Omental fat pad (tissue), 4 donors: ENCODE results near the gene IQGAP3. TPM values are rescaled to one million over a fixed set of nuclear protein-coding genes. Genes with fewer than 3 reads are reported as not detected.
A peak's percentile ranks its signal among the peaks of the same experiment; 100 is the strongest.

ENCODE experiments used
- ATAC-seq: fragments of 150-250 bp; one replicate; pipeline ENCODE4 v1.9.1; 2016; ENCODE audit warnings: mild to moderate bottlenecking, moderate library complexity; ENCODE audit not compliant: low FRiP score
- DNase-seq: peaks from one replicate; pipeline ENCODE4 v3.0.0-alpha.2; 2019; ENCODE audit warnings: low spot score
- total RNA-seq, 4 donors: library from RNA; depleted of rRNA; stranded (reverse); fragments of >200 nt; gene quantifications; one replicate each; pipeline ENCODE4 v1.1.0, GENCODE V29; 2016
- TF ChIP-seq, protein P1 (sequence below), 3 donors: fragments of 450-650 bp; IDR thresholded peaks; one replicate each; pipeline ENCODE4 v1.5.1; 2016 to 2017; ENCODE audit warnings: antibody characterized with exemption in 3 of 3, mild to moderate bottlenecking in 3 of 3, moderate library complexity in 2 of 3

Gene IQGAP3
- total RNA-seq, 4 donors from 2014 or later = 0.16 to 4.2 (median 0.23) TPM

DNA sequence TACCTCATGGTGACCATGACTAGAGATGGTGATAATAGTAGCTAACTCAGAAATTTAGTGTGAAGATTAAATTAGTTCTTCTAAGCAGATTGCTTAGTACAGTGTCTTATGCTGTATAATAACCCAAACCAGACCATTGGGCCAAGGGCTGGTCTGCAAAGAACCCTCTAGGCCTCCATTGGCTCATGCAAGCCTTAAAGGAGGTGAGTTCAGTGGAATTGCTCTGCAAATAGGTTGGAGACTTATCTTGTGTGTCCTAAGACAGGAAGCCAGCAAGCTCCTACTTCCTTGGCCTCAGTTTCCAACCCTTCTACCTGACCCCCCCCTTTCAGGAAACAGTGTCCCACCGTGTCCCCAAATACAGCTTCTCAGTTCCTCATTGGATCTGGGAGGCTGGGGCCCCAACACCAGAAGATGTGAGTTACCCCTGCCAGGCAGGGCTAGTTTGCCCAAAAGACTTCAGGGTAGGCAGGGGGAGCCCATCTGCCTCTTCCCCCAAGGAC lies 69.9 kb downstream of the IQGAP3 start:
- TF ChIP-seq, protein P1, sequence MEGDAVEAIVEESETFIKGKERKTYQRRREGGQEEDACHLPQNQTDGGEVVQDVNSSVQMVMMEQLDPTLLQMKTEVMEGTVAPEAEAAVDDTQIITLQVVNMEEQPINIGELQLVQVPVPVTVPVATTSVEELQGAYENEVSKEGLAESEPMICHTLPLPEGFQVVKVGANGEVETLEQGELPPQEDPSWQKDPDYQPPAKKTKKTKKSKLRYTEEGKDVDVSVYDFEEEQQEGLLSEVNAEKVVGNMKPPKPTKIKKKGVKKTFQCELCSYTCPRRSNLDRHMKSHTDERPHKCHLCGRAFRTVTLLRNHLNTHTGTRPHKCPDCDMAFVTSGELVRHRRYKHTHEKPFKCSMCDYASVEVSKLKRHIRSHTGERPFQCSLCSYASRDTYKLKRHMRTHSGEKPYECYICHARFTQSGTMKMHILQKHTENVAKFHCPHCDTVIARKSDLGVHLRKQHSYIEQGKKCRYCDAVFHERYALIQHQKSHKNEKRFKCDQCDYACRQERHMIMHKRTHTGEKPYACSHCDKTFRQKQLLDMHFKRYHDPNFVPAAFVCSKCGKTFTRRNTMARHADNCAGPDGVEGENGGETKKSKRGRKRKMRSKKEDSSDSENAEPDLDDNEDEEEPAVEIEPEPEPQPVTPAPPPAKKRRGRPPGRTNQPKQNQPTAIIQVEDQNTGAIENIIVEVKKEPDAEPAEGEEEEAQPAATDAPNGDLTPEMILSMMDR (IDR thresholded peaks at IDR 0.05) = no peak
- ATAC-seq (no peak), DNase-seq (no peak)

DNA sequence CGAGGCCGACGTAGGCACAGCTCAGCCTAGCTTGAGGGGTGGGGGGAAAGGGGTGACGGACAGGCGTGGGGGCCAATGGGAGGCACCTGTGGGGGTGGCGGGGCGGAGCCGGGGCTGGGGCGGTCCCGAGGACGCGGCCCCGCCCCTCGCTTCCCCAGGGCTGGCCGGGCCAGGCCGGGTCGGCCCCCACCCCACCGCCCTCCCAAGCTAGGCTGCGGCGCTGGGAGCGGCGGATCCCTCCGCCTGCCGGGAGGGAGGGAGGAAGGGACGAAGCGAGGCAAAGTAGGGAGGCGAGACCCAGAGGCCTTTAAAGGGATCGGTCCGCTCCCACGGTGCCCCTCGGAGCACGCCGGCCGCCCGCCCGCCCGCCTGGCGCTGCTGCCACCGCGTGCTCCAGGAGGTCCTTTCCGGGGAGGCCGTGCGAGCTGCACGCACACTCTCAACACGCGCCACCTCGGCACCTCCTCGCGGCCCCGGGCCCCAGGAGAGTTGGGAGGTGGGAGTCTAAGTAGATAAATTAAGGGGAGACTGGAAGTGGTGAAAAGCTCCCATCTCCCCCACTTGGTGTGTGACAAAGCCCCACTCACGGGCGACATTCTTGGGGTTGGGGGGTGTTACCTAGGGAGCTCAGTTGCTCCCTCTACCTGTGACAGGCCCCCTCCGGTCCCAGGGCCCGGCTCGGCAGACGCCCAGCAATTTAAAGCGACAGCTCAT lies 71.4 kb downstream of the IQGAP3 start:
- ATAC-seq (peak; percentile 82), DNase-seq (peak; percentile 87)
- TF ChIP-seq, protein P1 (IDR thresholded peaks at IDR 0.05) = no peak

DNA sequence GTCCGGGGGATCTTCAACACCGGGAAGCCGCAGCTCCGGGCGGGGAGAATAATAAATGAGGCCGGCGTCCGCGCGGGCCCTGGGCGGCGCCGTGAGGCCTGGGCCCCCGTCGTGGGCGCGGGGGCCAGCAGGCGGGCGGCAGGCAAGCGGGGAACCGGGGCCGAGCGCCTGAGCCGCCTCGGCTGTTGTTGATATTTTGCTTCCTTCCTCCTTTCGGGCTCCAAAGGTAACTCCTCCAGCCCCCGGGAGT lies 71.9 kb downstream of the IQGAP3 start, which contains the start of gene MEF2D:
Gene MEF2D, minus strand, starts transcription at position 233 of the 250 bp plus-strand sequence. CDS start 17,483 bp downstream, outside the sequence.
- DNase-seq (no peak), ATAC-seq (no peak)
- TF ChIP-seq, protein P1 (IDR thresholded peaks at IDR 0.05) = no peak

DNA sequence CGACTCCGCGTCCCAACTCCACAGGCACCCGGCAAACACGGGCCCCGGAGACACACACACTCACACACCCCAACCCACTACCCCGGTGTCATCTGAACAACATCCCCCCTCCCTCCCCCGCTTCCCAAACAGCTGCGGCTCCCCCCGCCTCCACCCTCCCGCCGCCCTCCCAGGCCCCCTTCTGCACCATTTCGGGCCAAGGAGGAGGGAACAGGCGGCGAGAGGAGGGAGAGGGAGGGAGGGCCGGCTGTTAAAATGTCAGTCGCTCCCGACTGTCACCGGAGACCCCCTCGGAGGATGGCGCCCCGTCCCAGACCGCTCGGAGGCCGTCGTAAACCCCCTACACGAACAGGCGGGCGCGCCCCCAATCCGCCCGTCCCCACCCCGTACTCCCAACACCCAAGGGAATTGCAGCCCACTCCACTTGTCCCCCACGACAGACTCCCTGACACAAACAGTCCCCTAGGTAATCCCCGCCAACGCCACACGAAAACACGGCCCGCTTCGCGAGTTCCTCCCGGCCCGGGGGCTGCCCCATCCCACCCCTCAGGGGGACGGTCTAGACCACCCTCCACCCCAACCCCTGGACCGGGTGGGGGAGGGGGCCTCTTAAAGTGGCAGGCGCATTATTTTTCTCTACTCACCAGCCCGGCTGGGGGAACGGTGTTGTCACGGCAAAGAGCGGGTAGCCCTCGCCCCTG lies 72.4 kb downstream of the IQGAP3 start:
- DNase-seq = no peak
- TF ChIP-seq, protein P1 (IDR thresholded peaks at IDR 0.05) = no peak
- ATAC-seq = no peak

DNA sequence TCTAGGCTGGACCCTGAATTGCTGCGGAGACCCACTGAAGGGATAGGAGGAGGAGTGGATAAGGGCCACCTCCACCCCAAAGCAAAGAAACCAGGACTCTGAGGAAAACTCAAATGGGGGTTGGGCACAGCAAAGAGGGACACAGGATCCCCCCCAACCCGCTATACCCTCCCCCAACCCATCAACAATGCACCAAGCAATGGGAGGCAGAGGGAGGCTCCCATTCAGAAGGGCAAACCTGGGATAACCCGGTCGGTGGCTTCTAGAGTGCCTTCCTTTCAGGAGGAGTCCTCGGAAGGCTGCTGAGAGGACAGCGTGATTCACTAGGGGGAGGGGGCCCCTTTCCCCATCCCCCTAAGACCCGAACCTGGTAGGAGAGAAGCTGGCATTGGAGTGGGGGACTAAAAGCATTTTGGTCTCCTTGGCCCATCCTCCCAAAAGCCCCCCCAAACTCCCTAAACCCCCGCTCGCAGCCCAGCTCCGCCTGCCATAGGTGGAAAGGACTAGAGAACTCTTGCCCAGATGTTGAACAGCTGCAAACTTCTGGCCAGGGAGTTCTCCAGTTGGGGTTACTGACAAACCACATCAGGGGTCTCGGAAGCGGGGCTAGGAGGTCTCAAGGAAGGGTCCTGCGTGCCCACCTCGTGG lies 73.0 kb downstream of the IQGAP3 start:
- TF ChIP-seq, protein P1 (IDR thresholded peaks at IDR 0.05) = no peak
- no peak for ATAC-seq

DNA sequence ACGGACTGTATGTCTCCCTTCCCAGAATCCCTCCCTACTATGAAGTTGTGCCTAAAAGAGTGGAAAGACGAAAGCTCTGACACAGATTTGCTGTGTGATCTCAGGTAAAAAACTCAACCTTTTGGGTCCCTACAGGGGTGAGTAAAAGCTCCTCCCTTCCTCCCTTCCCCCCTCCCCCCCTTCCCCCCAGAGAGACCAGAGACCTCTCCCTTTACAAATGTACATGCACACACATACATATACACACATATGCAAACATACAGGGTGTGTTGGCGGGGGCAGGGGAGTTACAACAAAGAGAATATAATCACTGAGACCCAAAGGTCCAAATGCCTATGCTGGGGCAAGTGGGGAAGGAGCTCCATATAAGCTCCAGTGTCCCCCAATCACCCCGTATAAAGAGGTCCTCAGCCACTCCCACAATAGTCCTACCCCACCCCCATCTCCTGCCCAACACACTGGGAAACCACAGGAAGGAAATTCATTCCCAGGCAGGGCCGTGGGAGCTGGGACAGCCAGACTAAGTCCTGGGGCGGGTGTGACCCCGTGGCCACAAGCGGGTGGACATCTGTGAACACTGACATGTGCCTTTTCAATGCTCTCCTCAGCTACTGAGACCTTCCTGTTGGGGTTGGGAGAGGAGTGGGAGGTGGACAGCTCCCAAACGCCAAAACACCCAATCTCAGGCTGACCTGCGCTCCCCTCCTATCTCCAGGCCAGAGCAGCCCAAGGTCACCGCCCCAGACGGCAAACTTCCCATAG lies 73.8 kb downstream of the IQGAP3 start:
- TF ChIP-seq, protein P1 (IDR thresholded peaks at IDR 0.05) = no peak
- ATAC-seq = no peak
- DNase-seq = no peak

More for the DNA sequence above, 73.0 kb downstream of the IQGAP3 start:
- DNase-seq = no peak
